K562 (cell line): ENCODE measurements around the gene PCDHGC4. TPM values are rescaled to one million over a fixed set of nuclear protein-coding genes. Genes with fewer than 3 reads are reported as not detected.

Experiments used
- ATAC-seq: fragments of 200-7000 bp; cut with Tn5 transposase; 3 replicates; pipeline ENCODE4 v1.9.1; 2020; ENCODE audit warnings: moderate library complexity
- BruUV-seq: library from RNA; stranded (reverse); fragments of 400-500 nt; replicated peaks from 2 replicates; lab custom pipeline; 2021; lab: Mats Ljungman, UMichigan
- CTCF ChIA-PET: fragments of 300-600 bp; formaldehyde crosslinking; extraction: SDS; loops from one replicate; lab custom pipeline; 2021; ENCODE audit warnings: low intra/inter-chr PET ratio; lab: Yijun Ruan, JAX
- POLR2A ChIA-PET: fragments of 300-600, 350-650 bp; sonication (Branson Sonifier 250); formaldehyde crosslinking; extraction: SDS; loops from one replicate; lab custom pipeline; 2021; ENCODE audit warnings: antibody characterized with exemption, inconsistent platforms; lab: Yijun Ruan, JAX
- DNase-seq, 4 experiments: peaks; one replicate each; pipeline versions ENCODE4 v3.0.0 to v3.0.0-alpha.2; 2011 to 2018; ENCODE audit warnings: low spot score in 3 of 4, mixed read lengths in 3 of 4; ENCODE audit errors: extremely low read depth in 1 of 4
- FAIRE-seq: peaks from 2 replicates; lab custom pipeline; 2011; peaks lifted over from hg19 to GRCh38; lab: Jason Lieb, UNC
- H2AFZ ChIP-seq: 2 replicates; pipeline ENCODE4 v1.6.0; 2011; ENCODE audit warnings: low read depth, low read length, control low read depth, inconsistent platforms
- H3K27ac ChIP-seq: fragments of 200-600 bp; 3 replicates; pipeline ENCODE4 v1.8.0; 2011; ENCODE audit warnings: low read depth, mild to moderate bottlenecking, control low read depth, inconsistent platforms, low read length, moderate library complexity, mixed read lengths; ENCODE audit errors: extremely low read depth
- H3K27me3 ChIP-seq, 2 experiments: fragments of 300-600 bp in 1 of 2; 2 replicates in 1 of 2; 3 replicates in 1 of 2; pipeline versions ENCODE4 v1.6.0 to v1.8.0; 2011; ENCODE audit warnings: inconsistent platforms in 2 of 2, low read length in 2 of 2, mild to moderate bottlenecking in 1 of 2, mixed read lengths in 1 of 2, moderate library complexity in 1 of 2; ENCODE audit not compliant: control insufficient read depth in 2 of 2, insufficient read depth in 2 of 2
- H3K36me3 ChIP-seq: fragments of 300-600 bp; 3 replicates; pipeline ENCODE4 v1.8.0; 2011; ENCODE audit warnings: mild to moderate bottlenecking, low read length, inconsistent platforms; ENCODE audit not compliant: control insufficient read depth, insufficient read depth
- H3K4me1 ChIP-seq, 2 experiments: fragments of 200-600 bp in 1 of 2; replicated peaks in 1 of 2; 2 replicates in 1 of 2; 3 replicates in 1 of 2; pipeline versions ENCODE4 v1.5.1 to v1.8.0; 2011; ENCODE audit warnings: inconsistent platforms in 2 of 2, low read length in 2 of 2, mild to moderate bottlenecking in 1 of 2, mixed read lengths in 1 of 2, moderate library complexity in 1 of 2; ENCODE audit not compliant: control insufficient read depth in 2 of 2, insufficient read depth in 2 of 2
- H3K4me2 ChIP-seq: 2 replicates; pipeline ENCODE4 v1.6.1; 2011; ENCODE audit warnings: low read length, control low read depth, inconsistent platforms, mixed read lengths; ENCODE audit not compliant: insufficient read depth
- H3K4me3 ChIP-seq: fragments of 200-600 bp; sonication (generic), shearing (Covaris generic); 2 replicates; pipeline ENCODE4 v1.5.1; 2016; ENCODE audit warnings: control low read depth, inconsistent platforms
- H3K79me2 ChIP-seq: fragments of 200-600 bp; 3 replicates; pipeline ENCODE4 v1.8.0; 2011; ENCODE audit warnings: low read length, inconsistent platforms; ENCODE audit not compliant: control insufficient read depth, insufficient read depth
- H3K9ac ChIP-seq, 2 experiments: 2 replicates each; pipeline versions ENCODE4 v1.6.0 to v1.6.1; 2011; ENCODE audit warnings: low read depth in 2 of 2, low read length in 2 of 2, control low read depth in 1 of 2, inconsistent platforms in 1 of 2, mild to moderate bottlenecking in 1 of 2, mixed read lengths in 1 of 2; ENCODE audit not compliant: insufficient read depth in 1 of 2
- H3K9me1 ChIP-seq: one replicate; pipeline ENCODE4 v1.6.0; 2011; ENCODE audit warnings: inconsistent platforms, mild to moderate bottlenecking, low read length, moderate library complexity; ENCODE audit not compliant: control insufficient read depth, insufficient read depth
- H3K9me3 ChIP-seq: replicated peaks from 2 replicates; pipeline ENCODE4 v1.5.1; 2011; ENCODE audit warnings: low read depth, low read length, inconsistent platforms; ENCODE audit not compliant: control insufficient read depth, insufficient read depth
- H4K20me1 ChIP-seq: replicated peaks from 2 replicates; pipeline ENCODE4 v1.6.1; 2011; ENCODE audit warnings: low read length, inconsistent platforms, mixed read lengths; ENCODE audit not compliant: control insufficient read depth, insufficient read depth
- NUFIP1 ChIP-seq: fragments of 450-650 bp; IDR thresholded peaks from 2 replicates; pipeline ENCODE4 v1.6.1; 2018; ENCODE audit not compliant: partially characterized antibody
- ZBTB7A ChIP-seq: IDR thresholded peaks from 2 replicates; pipeline ENCODE4 v1.6.1; 2011; ENCODE audit warnings: low read depth, mild to moderate bottlenecking, low read length, moderate library complexity, borderline replicate concordance; ENCODE audit not compliant: control insufficient read depth
- ZFP36 ChIP-seq: fragments of 150-350 bp; IDR thresholded peaks from 2 replicates; pipeline ENCODE4 v1.6.1; 2018; ENCODE audit warnings: low read length, low read depth; ENCODE audit not compliant: partially characterized antibody
- WGBS: fragments of 100-300 bp; shearing (Covaris generic); methylation state at CpG from one replicate; pipeline ENCODE4 v1.1.6; 2016; ENCODE audit warnings: low coverage, mixed read lengths; ENCODE audit not compliant: insufficient coverage; ENCODE audit errors: missing lambda C conversion rate; 5-methylcytosine and 5-hydroxymethylcytosine counted together
- in situ Hi-C: fragments of 300-500 bp; cut with MboI; formaldehyde crosslinking; loops from 4 replicates; pipeline ENCODE4 v1.15.0; 2018; ENCODE audit warnings: inconsistent platforms, mixed read lengths
- intact Hi-C: fragments of 100-400 bp; cut with micrococcal nuclease; formaldehyde crosslinking; loops from 2 replicates; pipeline ENCODE4 v1.14.2; 2022
- polyA plus RNA-seq, 8 experiments: library from polyadenylated mRNA; depleted of rRNA in 4 of 8; stranded (reverse) in 5 of 8; unstranded in 3 of 8; fragments of >200 nt; fragmentation: Nextera tagmentation in 2 of 8; fragmentation: Illumina TruSeq in 1 of 8; extraction: Ambion mirVana in 2 of 8; extraction: Trizol in 1 of 8; gene quantifications; 2 replicates each; pipeline versions ENCODE4 v1.2.1 to v1.2.3, GENCODE V29; 2011 to 2014; ENCODE audit warnings: inconsistent platforms in 1 of 8, missing spikeins in 1 of 8
- total RNA-seq, 7 experiments: library from RNA; depleted of rRNA in 6 of 7; stranded (reverse); fragments of >200 nt in 6 of 7; fragmentation: Illumina TruSeq in 2 of 7; extraction: Trizol in 2 of 7; gene quantifications; 2 replicates each; pipeline versions ENCODE4 v1.2.1 to v1.2.3, GENCODE V29; 2011 to 2021; ENCODE audit warnings: low replicate concordance in 1 of 7
- TF ChIP-seq, protein P1 (sequence below): sonication (generic); formaldehyde crosslinking; IDR thresholded peaks from 2 replicates; pipeline ENCODE4 v1.8.1; 2023; ENCODE audit warnings: mild to moderate bottlenecking, missing genetic modification reagents

PCDHGC4 gene
- total and polyA plus RNA-seq, 9 of the 15 experiments (the other 6 are each of a cell fraction or from before 2014, with no cell fraction given): 0.05 TPM; not detected in 8

DNA sequence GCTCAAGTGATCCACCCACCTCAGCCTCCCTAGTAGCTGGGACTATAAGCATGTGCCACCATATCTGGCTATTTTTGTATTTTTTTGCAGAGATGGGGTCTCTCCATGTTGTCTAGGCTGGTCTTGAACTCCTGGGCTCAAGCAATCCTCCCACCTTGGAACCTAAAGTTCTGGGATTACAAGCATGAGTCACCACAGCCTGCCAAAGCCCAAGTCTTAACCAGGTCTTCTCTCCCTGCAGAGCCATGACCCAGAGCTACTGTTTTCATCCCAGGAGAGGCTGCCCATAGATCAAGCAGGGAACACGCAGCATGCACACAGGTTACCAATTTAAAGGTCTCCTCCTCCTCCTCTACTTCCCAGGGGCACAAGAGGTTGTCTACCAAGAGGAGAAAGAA is 33.8 kb downstream of the PCDHGC4 start:
- ChIA-PET POLR2A (interaction anchor here (0.7 to 1.1 kb wide), 2 partner anchors 13 to 163 kb away, joined by 3 to 5 read pairs; partner anchors contain the start of gene PCDHGA4), CTCF (no interaction called here)
- H3K4me2 ChIP-seq: no peak overlapping the region
- peaks cover 98% of the 10 kb centered on the region for H3K36me3 ChIP-seq
- no peaks in the 10 kb centered on the region for H3K9me3 ChIP-seq
- H4K20me1 ChIP-seq: no peaks in the 10 kb centered on the region
- DNase-seq (no peak), FAIRE-seq (no peak), ATAC-seq (no peak)
- H3K4me1 ChIP-seq: peaks cover 4 to 7% of the 10 kb centered on the region in 2 experiments; a peak in 3 of 5 replicates
- intact Hi-C loops (loop anchor here (10.0 kb wide), 1 partner anchor 284 kb away; no protein-coding TSS in a partner anchor), in situ Hi-C loops (no loop called here)
- no peak overlapping the region for H2AFZ ChIP-seq
- no peak overlapping the region for H3K9ac ChIP-seq
- WGBS: 100% methylated on average over 1 of the region's 1 CpG
- H3K4me3 ChIP-seq: no peak overlapping the region
- peaks cover under 1% of the 10 kb centered on the region for H3K9me1 ChIP-seq
- no TSS peak for BruUV-seq
- H3K79me2 ChIP-seq: no peaks in the 10 kb centered on the region
- H3K27me3 ChIP-seq: no peaks in the 10 kb centered on the region
- TF ChIP-seq NUFIP1 (no peak), ZBTB7A (no peak), ZFP36 (no peak)
- TF ChIP-seq, protein P1, sequence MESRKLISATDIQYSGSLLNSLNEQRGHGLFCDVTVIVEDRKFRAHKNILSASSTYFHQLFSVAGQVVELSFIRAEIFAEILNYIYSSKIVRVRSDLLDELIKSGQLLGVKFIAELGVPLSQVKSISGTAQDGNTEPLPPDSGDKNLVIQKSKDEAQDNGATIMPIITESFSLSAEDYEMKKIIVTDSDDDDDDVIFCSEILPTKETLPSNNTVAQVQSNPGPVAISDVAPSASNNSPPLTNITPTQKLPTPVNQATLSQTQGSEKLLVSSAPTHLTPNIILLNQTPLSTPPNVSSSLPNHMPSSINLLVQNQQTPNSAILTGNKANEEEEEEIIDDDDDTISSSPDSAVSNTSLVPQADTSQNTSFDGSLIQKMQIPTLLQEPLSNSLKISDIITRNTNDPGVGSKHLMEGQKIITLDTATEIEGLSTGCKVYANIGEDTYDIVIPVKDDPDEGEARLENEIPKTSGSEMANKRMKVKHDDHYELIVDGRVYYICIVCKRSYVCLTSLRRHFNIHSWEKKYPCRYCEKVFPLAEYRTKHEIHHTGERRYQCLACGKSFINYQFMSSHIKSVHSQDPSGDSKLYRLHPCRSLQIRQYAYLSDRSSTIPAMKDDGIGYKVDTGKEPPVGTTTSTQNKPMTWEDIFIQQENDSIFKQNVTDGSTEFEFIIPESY: no peak
- H3K27ac ChIP-seq: no peak overlapping the region
